Measurements from ENCODE around the gene TSPEAR. TPM values are rescaled to one million over a fixed set of nuclear protein-coding genes. Genes with fewer than 3 reads are reported as not detected.
"Not testable (repeated sequence)": the region's sequence is repeated elsewhere in the genome, so short reads cannot be mapped to it uniquely, and the experiment has no call there.

The TSPEAR gene
- total and polyA plus RNA-seq, 11 donors = 0.01 to 2.6 (median 0.71) TPM; not detected in 2

- Histone ChIP-seq H3K36me3 (no peaks in the 10 kb centered on the region), H3K9me3 (peaks cover 0 to 31% (median 5%) of the 10 kb centered on the region in 12 donors), H3K27me3 (peaks cover 0 to 5% (median 0%) of the 10 kb centered on the region in 9 donors), H3K27ac (no peak overlapping the region), H3K4me3 (no peak overlapping the region), H3K4me1 (peaks cover 0 to 3% (median 0%) of the 10 kb centered on the region in 12 donors)
- ATAC-seq (peak in 1 of 4 donors; percentile 19), DNase-seq (peak in 1 of 5 donors; percentile 56)
- TF ChIP-seq CTCF (IDR thresholded peaks at IDR 0.05) (no peak), POLR2A (IDR thresholded peaks at IDR 0.05) (no peak)
- 89 to 92% (median 90%) methylated on average over 21 to 26 of the region's 26 CpGs for WGBS, 4 donors
- intact Hi-C loops (cut with DNase I) = no loop called here
Measured at GRCh38 chr21:44613386-44614155, 97.8 kb downstream of the TSPEAR start.

- intact Hi-C loops (cut with DNase I) = no loop called here
- Histone ChIP-seq H3K4me3 (no peak overlapping the region), H3K36me3 (no peaks in the 10 kb centered on the region), H3K4me1 (no peaks in the 10 kb centered on the region), H3K27ac (no peak overlapping the region), H3K9me3 (peaks cover 0 to 31% (median 5%) of the 10 kb centered on the region in 12 donors), H3K27me3 (peaks cover 0 to 5% (median 0%) of the 10 kb centered on the region in 9 donors)
- DNase-seq (peak in 1 of 5 donors; percentile 44), ATAC-seq (no peak)
- WGBS, 4 donors = 81 to 87% (median 86%) methylated on average over 10 to 13 of the region's 13 CpGs
- TF ChIP-seq POLR2A (IDR thresholded peaks at IDR 0.05) = no peak
- no peak for TF ChIP-seq CTCF (IDR thresholded peaks at IDR 0.05)
Measured at GRCh38 chr21:44612669-44613229, 98.6 kb downstream of the TSPEAR start.

- peaks cover 0 to 31% (median 5%) of the 10 kb centered on the region in 12 donors for H3K9me3 ChIP-seq
- 90 to 94% (median 92%) methylated on average over 6 to 8 of the region's 8 CpGs for WGBS, 4 donors
- H3K27ac ChIP-seq = no peak within 1 kb of the TSS
- H3K4me3 ChIP-seq = no peak within 1 kb of the TSS
- peaks cover 0 to 5% (median 0%) of the 10 kb centered on the region in 9 donors for H3K27me3 ChIP-seq
- H3K4me1 ChIP-seq = no peaks in the 10 kb centered on the region
- ATAC-seq (no peak), DNase-seq (no peak)
- intact Hi-C loops (cut with DNase I) = no loop called here
- no peaks in the 10 kb centered on the region for H3K36me3 ChIP-seq
- no peak for TF ChIP-seq CTCF (IDR thresholded peaks at IDR 0.05)
- no peak for TF ChIP-seq POLR2A (IDR thresholded peaks at IDR 0.05)
Measured at GRCh38 chr21:44612029-44612486, 99.3 kb downstream of the TSPEAR start, which contains the start of gene KRTAP10-8. Gene KRTAP10-8, plus strand, starts transcription at chr21:44612079. Its CDS starts 22 bp downstream, at chr21:44612101.

- no peaks in the 10 kb centered on the region for H3K4me1 ChIP-seq
- intact Hi-C loops (cut with DNase I) = no loop called here
- H3K27me3 ChIP-seq = peaks cover 0 to 5% (median 0%) of the 10 kb centered on the region in 9 donors
- ATAC-seq (no peak), DNase-seq (no peak)
- 76 to 89% (median 86%) methylated on average over 4 of the region's 4 CpGs for WGBS, 4 donors
- TF ChIP-seq POLR2A (IDR thresholded peaks at IDR 0.05) (no peak), CTCF (IDR thresholded peaks at IDR 0.05) (no peak)
- H3K9me3 ChIP-seq = peaks cover 0 to 36% (median 6%) of the 10 kb centered on the region in 12 donors
- no peak overlapping the region for H3K4me3 ChIP-seq
- H3K27ac ChIP-seq = no peak overlapping the region
- no peaks in the 10 kb centered on the region for H3K36me3 ChIP-seq
Measured at GRCh38 chr21:44611551-44611950, 99.8 kb downstream of the TSPEAR start.

- H3K4me3 ChIP-seq; H3K4me1 ChIP-seq; intact Hi-C loops (cut with DNase I); DNase-seq; H3K36me3 ChIP-seq; H3K27me3 ChIP-seq; ATAC-seq; H3K27ac ChIP-seq: not testable (repeated sequence)
- peaks cover 0 to 37% (median 6%) of the 10 kb centered on the region in 12 donors for H3K9me3 ChIP-seq
- 86 to 98% (median 91%) methylated on average over 7 of the region's 7 CpGs for WGBS, 4 donors
Measured at GRCh38 chr21:44610157-44610843, 101.1 kb downstream of the TSPEAR start.
